NCI-H1048 (cell line): Measurements from ENCODE around the gene NOS2.
A peak's percentile ranks its signal among the peaks of the same experiment; 100 is the strongest.

Source experiments
- DNase-seq: peaks from one replicate; lab custom pipeline; 2025; lab: John Stamatoyannopoulos, UW

The NOS2 gene

DNA sequence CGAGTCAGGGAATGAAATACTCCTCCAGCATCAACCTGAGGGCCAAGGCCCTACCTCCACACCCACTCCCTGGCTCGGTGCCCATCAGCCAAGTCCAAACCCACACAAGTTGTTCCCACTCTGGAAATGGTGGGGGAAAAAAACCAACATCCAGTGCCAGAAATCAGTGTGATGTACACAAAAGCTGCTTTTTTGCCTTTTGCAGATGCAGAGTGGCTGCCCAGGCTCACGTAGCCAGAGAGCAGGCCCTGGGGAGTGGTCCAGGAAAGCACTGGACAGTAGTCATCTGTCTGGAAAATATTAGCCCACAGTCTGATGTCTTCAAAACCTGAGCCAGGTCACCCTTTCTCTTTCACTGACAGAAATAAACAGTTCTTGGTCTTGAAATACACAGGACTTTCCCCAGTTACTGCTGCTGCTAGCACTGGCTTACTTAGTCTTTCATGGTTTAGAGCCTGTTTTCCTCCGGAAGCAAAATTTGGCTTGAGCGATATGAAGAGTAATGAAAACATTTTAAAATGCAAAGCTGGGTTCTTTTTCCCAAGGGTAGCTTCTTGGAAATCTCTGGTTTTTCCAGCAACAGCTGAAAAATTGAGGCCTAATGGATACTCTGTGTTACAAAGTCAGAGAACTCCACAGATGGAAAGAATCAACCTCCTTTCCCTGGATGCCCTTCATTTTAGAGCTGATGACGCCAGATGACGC is 18.2 kb upstream of the NOS2 start:
- DNase-seq = no peak

- no peak for DNase-seq
Measured at GRCh38 chr17:27817731-27818130, 17.4 kb upstream of the NOS2 start.

- no peak for DNase-seq
Measured at GRCh38 chr17:27816946-27817345, 16.6 kb upstream of the NOS2 start.

GRCh38 chr17:27811961-27812360 is 11.6 kb upstream of the NOS2 start:
- no peak for DNase-seq

DNA sequence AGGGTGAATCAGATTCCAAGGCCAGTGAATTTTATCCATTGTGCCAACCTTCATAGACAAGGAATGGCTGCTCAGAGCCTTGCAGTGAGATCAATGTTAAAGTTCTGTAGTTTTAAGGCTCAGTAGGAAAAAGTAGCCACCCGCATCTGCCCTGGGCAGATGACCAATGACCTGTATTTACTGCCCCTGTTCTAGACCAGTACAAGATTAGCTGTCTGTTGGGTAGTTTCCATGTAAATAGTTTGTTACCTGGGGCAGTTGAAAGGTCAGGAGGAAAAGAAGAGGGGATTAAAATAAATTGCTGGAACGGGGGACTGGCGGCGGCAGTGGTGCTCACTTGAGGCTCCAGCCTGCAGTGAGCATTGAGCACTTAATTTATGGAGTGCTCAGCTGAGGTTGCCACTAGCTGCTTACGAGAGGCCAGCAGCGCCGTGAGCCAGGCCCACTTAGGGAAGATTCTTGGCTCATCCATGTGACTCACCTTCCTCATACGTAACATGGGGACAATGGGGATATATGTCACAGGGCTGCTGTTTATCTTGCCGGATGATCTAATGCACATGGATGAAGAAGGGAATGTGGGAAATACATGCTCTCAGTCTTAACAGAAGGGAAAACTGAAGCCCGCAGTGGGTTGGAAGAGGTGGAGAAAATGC is 10.7 kb upstream of the NOS2 start:
- DNase-seq = no peak

DNA sequence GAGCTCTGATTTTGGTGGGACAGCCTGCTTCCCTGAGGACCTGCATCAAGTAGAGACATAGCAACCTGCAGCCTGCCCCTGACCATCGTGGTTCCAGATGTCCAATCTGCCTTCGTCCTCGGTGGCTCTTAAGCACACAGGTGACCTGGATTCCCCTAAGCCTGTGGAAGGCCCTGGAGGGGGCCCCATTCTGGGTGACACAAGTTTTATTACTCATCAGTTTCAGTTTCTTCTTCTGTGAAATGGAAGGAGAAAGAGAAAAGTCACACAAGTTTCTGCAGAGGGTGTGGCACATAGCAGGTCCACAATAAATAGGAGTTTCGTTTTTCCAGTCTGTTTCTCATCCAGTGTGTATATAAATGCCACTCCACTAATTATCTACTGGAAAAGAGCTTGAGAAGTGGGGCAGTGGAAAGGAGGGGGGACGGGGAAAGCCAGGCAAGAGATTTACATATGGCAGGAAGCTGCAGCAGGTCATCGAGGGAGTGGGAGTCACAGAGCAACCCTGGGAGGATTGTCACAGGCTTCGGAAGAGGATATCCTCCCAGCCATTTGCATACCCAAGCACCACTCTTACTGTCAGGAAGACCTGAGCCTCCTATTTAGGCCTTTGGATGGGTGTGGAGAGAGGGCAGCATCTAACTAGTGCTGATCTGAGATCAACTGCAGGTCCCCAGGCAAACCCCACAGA is 10.0 kb upstream of the NOS2 start:
- no peak for DNase-seq

DNA sequence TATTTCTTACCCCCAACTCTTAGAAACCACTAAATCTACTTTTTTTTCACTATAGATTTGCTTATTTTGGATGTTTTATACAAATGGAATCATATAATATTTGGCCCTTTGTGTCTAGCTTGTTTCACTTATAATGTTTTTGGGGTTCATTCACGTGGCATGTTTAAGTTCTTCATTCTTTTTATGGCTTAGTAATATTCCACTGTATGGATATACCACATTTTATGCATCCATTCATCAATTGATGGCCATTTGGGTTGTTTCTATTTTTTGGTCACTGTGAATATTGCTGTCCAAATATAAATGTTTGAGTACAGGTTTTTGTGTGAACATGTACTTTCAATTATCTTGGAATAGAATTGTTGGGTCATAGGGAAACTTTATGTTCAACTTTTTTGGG is 9.2 kb upstream of the NOS2 start:
- no peak for DNase-seq

GRCh38 chr17:27808628-27809027 is 8.3 kb upstream of the NOS2 start:
- DNase-seq = no peak

DNA sequence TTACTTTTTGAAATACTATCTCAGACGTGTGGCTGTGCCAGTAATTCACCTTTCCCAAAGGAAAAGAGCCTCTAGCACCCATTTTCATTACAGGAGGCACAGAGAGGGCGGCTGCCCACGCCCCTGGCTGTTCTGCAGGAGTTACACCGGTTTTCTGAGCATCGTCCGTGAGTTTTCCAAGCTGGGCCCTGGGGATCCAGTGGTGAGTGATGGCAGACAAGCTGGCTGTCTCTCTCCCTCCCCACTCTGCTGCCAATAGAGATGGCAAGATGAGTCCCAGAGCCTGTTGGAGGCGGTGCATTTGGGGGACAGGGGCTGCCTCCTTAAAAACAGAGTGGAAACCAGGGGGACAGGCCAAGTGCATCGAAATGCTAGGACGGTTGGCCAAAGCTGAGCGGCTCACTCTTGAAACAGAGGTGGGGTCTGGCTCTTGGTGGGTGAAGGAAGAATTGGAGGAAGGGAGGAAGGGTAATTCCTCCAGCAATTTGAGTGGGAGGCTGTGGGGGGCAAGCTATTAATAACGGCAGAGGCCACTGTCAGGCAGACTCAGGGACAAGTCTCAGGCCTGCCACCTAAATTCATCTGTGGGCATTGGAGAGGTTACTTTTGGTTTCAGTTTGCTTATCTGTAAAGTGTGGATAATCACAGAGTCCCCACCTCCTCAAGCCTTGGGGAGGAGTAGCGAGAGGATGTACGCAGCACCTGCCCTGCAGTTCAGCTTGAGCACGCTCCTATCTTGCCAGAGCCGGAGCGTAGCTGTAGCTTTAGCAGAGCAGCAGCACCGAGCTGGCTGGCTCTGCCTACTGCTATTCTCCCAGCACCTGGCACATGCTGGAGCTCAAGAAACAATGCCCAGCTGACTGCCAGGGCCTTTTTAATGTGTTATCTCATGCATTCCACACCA is 7.5 kb upstream of the NOS2 start:
- no peak for DNase-seq

GRCh38 chr17:27805520-27806146 is 5.3 kb upstream of the NOS2 start:
- peak; percentile 16 for DNase-seq

DNA sequence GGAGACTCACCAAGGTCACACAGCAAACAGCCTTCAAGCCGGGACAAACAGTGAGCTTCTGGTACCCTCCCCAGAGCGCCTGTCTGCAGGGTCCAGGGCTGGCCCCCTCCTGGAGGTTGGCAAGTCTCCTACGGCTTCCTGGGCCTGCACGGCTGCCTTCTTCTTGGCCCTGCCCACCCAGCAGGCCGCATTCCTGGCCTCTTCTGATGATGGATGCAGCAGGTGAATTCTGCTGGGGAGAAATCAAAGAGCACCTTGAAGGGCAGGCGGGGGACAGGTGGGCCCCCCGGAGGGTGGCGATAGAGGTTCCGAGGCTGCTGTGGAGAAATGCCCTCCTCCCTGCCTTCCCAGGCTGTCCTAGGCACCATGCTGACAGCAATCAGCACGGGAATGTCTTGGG is 3.8 kb upstream of the NOS2 start:
- DNase-seq = no peak

DNA sequence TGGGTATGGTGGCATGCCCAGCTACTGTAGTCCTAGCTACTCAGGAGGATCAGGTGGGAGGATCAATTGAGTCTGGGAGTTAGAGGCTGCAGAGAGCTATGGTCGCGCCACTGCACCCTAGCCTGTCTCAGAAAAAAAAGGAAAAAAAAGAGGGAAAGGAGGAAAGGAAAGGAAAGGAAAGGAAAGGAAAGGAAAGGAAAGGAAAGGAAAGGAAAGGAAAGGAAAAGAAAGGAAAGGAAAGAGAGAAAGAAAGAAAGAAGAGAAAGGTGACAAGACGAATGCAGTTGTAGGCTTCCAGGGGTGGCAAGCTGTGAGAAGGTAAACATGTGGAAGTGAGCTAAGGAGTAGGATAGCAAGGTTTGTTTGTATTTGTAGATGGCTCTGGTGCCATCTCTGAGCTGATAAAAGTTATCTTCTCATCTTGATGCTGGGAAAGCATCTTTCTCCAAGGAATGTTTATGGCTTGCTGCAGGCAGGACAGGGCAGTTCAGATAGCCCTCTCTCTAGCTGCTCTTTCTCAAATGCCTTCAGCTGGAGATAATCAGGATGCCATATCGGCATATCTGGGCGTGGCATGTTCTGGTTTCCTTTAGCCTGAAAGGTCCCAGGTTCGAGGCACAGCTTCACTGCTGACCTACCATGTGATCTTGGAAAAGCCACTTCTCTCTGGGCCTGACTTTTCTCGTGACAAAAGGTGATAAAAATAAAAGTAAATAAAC is 2.8 kb upstream of the NOS2 start:
- DNase-seq = no peak

- DNase-seq = no peak
Measured at GRCh38 chr17:27802033-27802432, 1.7 kb upstream of the NOS2 start.

DNA sequence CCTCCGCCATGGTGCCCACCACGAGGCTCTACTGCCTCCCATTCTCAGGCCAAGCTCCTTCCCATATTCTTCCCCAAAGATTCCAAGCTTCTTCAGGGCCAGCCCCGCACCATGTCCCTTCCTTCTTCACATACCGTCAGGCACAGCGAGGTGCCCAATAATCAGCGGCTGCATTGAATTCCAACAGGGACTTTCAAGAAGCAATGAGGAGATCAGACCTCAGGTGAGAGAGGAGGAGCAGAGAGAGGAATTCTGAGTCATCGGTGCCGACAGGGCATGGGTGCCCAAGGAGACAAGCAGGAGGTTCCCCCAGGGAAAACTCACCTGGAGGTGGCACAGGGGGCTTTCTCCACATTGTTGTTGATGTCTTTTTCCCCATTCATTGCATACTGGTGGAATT is 2.0 kb downstream of the NOS2 start:
- DNase-seq = no peak

- no peak for DNase-seq
Measured at GRCh38 chr17:27797390-27798091, 2.8 kb downstream of the NOS2 start.

- no peak for DNase-seq
Measured at GRCh38 chr17:27793906-27794569, 6.3 kb downstream of the NOS2 start.

DNA sequence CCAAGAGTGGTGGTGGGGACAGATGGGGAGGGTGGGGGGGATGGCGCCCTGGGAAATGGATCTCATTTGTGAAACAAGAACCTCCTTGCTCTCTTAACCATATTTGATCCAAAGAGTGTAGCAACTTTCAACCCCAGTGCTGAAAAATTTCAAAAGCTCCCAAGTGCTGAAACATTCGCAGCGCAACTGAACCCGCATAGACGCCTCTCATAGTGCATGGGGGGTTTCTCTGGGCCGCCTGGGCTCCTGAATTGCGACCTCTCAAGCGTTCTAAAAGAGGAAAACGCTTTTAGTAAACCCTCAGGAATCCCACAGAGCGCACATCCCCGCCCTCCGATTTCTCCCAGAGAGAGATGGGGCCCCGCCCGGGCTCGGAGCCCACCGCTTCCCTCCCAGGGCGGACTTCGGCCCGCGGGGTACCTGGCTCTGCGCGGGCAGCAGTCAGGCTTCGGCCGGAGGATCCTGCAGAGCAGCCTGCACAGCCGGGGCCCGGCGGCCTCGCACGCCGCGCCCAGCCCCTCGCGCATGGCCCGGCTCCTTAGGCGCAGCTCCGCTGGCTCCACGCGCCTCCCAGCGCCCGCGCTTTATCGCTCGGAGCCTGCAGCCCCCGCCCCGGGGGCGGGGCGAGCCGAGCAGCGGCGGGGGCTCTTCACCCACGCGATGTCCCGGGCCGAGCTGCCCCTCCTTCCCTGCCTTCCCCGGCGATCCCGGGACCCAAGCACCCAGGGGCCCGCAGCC is 7.0 kb downstream of the NOS2 start:
- DNase-seq = no peak

DNA sequence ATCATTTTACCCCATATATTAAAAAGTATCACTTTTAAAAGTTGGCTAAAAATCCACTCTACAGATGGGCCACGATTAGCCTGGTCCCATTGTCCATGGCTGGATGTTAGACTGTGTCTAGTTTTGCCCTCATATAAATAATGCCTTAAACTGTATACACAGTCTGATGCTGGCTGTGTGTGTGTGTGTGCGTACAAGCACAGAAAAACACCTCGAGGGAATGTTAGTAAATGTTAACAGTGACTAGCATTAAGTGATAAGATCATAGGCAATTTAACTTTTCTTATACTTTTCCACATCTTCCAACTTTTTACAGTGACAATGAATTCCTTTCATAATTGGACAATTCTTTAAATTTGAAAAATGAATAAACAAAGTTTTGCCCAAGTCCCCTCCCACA is 8.2 kb downstream of the NOS2 start:
- no peak for DNase-seq

DNA sequence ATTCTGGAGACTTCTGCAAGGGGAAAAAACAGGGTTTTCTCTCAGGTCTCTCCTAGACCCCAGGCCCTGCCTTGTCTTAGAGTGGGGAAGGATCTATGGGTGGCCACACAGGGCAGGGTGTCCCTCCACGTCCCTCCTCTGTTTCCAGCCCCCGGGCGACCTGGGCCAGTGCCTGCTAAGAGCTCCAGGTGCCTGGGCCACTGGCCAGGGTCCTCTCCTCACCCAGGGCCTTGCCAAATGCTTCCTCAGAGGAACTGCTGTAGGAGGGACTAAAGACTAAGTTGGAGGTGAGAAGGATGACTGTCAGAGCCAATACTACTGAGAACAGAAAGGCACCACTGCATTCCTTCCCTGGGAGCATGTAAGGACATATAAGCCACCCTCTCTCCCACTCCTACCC is 11.4 kb downstream of the NOS2 start:
- no peak for DNase-seq
